GM19397 (cell line): ENCODE measurements around the gene TBCD.

Experiments used
- ATAC-seq: cut with Tn5 transposase; IDR thresholded peaks from one replicate; pipeline ENCODE4 v1.9.1; 2021; ENCODE audit warnings: mild to moderate bottlenecking, moderate library complexity; ENCODE audit not compliant: unreplicated experiment

TBCD gene

DNA sequence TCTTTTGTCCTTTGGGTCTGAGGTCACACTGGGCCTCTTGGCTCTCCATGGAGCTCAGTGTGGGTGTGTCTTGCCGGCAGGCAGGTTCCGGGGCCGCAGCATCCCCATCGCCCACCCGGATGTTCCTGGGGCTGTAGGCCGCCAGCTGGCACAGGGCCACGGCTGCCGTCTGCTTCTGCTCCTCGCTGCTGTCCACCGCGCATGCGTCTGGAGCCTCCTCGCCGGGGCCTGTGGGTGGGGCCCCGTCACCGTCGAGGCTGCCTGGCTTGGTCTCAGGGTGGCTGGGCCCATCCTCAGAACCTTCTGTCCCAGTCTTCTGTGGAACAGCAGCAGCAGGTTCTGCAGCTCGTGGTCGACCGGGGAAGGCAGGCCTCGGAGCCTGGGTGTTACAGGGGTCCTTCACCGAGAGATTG lies 78.4 kb downstream of the TBCD start:
- no peak for ATAC-seq

DNA sequence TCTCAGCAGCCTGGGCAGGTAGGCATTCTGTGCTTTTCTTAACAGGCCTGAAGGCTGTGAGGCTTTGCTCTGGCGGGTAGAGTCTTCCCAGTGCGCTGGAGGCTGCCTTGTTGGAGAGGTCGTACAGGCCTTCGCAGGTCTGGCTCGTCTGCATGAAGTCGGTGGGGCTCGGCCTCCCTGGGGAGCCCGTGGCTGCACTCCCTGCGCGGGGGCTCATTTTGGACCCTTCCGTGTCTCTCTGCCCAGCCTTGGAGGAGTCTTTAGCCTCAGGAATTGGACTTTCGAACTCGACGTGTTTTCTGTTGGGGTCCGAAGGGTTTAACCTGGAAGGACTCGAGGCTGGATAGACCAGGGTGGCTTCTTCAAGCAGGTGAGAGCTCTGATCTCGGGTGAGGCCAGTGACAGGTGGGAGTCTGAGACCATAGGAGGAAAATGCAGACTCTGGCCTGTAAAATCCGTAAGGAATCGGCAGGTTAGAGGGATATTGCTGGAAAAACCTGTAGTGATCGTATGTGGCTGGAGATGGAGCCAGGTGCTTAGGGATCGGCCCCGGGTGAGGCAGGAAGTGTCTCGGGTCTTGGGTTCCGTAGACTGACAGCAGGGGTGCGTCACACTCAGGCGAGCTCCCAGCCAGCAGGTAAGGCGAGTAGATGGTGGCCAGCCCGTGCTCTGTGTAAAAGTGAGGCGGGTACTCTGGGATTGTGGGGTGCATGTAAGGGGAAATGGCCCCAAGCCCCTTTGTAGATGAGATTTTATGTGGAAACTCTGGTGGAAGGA lies 79.4 kb downstream of the TBCD start:
- ATAC-seq = no peak

DNA sequence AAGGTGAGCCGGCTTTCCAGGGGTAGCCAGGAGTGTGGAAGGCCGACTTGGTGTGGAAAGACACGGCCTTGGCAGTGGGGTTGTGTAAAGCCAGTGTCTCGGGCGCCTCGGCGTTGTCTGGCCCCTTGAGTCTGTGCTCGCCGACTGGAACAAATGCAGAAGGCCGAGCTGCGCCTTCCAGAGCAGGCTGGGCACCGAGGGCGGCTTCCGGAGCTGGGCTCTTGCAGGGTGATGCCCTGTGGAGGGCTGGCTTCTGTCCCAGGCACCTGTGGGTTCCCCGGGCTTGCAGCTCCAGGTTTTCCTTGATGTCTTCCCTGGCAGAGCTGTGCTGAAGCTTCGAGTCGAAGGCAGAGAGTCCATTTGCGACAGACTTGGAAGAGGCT lies 79.9 kb downstream of the TBCD start:
- ATAC-seq = no peak

DNA sequence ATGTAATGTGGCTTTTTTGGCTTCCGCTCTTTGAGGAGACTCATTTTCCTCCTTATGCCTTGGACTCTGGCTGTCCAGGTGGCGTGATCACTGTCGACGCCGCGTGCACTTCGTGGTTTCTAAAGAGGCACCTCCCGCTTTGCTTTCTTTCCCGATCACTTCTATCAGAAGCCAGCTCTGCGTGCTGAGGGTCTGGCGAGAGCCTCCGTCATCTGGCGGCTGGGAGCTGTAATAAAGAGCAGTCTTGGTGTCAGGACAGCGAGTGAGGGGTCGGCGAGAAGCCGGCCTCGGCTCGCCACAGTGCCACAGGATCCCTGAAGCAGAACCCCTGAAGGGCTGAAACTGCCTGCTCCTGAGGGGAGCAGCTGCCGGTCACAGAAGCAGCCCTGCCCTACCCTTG lies 80.5 kb downstream of the TBCD start:
- ATAC-seq = no peak

DNA sequence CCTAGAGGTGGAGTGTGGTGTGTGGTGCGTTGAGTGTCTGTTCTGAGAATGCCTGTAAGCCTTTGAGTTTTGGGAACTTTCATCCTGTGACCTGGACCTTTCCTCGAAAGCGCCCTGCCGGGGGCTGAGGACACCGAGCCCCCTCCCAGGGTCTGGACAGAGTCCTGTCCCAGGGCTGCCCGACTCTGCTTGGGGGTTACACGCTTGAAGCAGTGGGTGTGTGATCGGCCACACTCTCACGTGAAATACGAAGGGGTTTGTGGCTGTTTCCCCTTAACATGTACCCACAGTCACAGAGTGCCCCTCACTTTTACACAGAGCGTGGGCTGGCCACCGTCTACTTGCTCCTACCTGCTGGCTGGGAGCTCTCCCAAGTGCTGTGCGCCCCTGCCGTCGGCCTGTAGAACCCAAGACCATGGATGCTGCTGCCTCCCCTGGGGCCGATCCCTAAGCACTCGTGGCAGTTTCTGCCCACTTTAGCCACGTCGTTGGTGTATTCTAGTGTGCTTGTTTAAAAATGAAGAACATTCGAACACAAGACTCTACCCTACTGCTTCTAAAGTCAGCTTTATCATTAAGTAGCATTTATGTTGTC lies 81.1 kb downstream of the TBCD start:
- ATAC-seq = no peak

DNA sequence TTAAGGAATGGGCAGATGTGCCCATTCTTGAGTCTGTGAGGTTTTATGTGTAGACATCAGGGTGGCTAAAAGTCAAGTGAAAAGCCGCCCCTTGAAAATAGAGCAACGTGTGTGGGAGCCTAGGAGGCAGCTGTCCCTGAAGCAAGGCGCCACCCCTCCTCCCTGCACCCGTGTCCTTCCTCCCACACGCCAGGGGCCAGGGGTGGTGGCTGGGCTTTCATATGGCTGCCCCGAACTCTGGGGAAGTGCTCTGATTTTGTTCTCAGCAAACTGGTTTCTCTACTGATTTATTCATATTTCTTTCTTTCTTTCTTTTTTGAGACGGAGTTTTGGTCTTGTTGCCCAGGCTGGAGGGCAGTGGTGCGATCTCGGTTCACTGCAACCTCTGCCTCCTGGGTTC lies 83.3 kb downstream of the TBCD start:
- no peak for ATAC-seq

DNA sequence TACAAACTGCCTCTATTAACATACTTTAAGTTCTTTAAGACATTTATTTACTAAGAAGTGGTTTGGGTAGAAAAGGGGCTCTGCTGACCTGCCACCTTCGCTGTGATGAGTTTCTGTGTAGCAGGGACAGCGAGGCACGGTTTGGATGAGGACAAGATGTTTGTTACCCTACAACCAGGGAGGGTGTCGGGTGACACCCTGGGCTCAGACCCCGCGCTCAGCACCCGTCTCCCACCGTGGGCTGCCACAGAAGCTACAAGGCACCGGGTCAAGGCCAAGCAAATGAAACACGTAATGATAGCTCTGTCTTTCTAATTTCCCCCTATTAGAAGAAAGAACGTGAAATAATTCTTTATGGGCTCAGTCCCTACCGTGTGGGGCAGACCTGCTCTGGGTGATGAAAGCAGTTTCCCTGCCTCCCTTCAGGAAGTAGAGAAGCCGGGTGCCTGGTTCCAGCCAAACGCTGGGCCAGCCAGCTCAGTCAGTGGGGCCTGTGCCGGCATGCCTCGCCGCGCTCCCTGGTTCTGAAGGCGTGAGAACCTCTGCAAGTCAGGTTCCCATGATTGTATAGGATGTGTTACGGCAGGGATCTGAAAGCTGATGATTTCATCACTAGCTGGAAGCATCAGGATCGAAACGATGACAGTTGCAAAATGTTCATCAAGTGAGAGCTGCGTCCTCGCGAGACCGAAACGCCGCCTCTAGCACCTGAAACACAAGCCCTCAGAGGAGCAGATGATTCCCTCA lies 84.1 kb downstream of the TBCD start:
- no peak for ATAC-seq

DNA sequence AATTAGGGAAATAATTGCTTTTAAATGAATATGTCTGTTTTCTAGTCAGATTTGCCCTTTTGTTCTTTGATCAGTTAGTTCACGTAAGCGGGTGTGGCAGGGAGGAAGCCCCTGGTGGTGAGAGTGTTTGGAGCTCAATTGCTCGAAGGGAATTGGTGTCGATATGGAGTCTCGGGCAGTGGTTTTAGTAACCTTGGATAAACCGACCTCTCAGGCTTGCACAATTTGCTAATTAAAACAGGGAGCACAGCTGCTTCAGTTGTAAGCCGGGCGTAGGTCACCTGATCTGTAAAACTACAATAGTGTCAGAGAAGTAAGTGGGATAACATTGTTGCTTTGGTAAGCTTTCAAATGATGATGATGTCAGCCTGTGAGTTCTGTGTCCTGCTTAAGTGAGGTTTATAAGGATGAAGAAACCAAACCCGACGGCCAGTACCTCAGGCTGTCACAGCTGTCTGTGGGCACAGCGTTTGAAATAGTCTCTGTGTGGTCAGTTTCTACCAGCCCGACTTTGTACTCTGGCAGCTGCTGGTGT lies 85.0 kb downstream of the TBCD start:
- no peak for ATAC-seq

DNA sequence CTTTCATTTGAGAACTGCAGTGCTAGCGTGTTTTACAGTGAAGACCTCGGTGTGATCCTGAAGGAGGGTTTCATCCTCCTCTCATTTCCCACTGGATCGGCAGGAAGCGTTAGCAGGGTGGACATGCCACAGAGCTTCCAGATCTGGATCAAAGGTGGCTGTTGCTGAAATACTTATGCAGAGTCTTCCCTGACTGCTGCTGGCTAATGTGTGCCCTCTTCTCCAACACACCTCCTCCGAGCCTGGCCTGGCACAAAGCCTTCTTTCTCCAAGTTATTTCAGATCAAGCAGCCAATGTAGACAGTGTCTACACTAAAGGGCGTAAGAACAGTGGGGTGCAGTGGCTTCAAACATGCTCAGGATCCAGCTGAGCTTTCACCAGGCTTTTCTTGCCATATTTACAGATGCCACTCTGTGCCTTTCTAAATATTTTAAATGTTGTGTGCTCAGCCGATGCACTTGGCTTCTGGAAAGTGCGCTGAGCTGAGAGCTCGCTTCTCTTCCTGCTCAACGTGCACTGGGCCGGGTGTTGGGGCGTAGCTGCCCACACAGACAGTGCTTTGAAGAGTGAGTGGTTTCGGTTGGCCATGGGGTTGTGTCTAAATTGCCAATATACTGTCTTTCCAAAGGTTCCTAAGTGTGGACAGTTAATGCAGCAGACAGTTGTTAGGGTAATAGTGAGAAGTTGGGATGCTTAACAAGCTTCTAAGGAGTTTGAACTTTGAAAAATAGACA lies 85.9 kb downstream of the TBCD start:
- no peak for ATAC-seq

DNA sequence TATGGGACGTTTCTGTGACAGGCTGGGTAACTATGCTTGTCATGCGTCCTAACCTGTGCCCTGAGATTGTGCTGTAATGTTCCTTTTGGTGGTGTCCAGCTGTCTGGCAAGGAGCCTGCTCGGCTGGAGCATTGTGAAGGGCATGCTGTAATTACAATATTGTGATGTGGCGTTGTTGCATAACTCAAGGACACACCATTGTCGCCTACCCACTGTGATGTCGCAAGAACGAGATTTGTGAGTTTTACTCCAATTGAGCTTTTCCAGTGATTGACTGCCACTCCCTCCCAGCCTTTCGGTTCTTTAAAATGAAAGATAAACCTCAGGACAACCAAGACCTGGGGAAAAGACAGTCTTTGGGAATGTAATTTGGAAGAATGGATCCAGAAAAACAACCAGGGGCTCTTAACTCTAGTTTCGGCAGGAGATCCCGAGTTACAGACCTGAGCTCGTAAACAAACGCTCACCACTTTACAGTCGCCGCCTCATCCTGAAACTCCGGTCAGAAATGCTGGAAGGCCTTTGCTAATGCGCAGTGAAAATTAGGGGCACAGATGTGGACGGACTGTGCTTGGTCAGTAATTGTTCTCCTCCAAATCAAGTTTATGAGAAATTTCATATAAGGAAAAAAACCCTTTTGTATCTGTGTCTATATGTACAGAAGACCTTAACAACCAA lies 86.7 kb downstream of the TBCD start:
- ATAC-seq = no peak

DNA sequence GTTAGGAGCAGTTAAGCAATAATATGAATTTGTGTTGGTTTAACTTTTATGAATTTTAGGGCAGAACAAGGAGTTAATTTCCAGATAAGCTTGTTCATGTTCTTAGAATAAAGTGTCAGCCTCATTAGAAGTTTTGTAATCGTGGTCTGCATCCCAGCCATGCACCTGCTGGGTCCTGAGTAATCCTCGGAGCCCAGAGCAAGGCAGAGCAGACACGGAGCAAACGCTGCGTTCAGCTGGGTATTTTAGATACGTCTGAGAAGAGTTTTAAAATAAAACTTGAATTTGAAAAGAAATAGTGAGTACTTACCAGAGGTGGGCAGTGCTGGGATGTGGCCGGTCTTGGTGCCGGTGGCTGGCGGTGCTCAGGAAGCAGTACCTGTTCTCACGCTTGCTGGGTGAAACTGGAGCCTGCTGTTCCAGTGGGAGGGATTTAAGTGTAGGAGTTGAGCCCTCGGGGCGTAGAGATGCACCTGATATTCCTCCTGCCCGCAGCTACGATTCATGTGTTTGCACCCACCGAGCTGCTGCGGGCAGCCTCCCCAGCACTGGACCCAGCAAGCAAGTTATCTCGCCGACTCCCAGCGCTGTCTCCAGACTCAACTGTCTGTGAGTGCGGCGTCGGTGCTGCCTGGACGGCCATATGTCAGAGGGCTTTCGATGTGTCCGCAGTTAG lies 87.9 kb downstream of the TBCD start, which contains the start of gene ZNF750:
Gene ZNF750, minus strand, starts transcription at position 406 of the 676 bp plus-strand sequence. CDS start 7,568 bp downstream, outside the sequence.
- no peak for ATAC-seq

DNA sequence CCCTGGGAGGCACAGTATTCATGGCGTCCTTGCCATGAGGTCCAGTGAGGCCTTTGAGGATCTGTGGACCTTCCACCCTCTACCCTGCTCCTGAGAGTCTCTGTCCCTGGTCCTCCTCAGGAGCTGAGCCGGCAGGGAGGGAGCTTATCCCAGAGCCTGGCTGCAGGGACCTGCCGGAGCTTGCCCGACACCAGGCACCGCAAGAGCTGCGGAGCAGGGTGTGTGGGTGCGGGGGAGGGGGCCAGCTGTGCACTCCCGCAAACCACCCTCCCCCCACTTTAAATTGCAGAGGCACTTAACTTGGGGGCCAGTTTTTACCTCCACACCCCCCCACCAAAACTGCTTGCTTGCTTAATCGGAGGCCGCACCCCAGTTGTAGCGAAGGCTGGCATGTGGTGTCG lies 88.6 kb downstream of the TBCD start:
- no peak for ATAC-seq

DNA sequence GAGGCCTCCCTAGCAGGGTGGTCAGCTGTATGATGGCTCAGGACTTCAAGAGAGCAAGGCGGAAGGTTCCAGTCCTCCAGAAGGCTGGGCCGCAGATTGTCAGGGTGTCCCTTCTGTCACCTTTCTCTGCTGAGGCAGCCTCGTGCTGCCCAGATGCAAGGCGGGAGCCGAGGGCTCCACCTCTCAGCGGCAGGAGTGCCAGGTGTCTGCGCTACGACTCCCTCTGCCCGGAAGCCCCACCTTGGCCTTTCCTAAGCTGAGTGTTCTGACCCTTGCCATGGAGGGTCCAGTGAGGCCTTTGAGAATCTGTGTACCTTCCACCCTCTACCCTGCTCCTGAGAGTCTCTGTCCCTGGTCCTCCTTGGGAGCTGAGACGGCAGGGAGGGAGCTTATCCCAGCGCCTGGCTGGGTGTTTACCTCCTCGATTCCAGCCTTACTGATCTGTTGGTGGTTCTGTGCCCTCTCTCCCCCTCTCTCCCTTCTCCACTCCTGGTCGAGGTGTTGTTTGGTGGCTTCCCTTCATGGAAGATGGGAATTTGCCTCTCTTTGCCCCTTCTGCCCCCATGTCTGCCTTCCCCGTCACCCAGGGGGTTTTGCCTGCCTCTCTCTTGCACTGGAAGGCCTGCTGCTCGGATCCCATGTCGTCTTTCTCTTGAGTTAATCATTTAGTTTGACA lies 90.2 kb downstream of the TBCD start:
- ATAC-seq = no peak

DNA sequence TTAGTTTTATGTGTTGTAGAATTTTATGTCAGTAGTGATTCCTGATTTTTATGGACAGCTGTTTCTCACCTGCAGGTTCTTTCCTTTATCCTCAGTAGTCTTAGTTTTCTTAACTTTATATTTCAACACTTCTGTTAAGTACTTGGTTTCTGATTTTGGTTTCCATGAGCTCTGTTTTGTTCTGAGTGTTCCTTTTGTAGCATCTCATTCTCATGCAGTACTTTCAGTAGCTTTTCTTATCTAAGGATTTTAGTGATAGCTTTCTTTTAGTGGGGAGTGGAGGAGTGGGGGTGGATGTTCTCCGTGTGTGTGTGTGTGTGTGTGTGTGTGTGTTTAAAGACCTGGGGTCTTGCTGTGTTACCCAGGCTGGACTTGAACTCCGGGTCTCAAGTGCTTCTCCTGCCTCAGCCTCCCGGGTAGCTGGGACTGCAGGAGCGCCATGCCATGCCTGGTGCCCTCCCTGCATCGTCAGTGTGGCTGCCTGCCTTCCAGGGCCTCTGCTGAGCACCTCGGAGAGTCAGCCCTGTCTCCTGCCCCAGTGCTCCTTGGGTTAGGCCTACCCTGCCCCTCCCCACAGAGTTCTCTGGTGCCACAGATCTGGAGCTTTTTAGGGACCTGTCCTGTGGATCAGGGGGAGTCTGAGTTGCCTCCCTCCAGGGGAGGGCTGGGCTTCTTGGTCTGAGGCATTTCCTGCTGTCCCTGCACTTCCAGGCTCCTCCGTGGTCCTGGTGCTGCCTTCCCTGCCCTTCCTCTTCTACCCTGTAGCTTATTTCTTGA lies 92.2 kb downstream of the TBCD start:
- ATAC-seq = no peak

DNA sequence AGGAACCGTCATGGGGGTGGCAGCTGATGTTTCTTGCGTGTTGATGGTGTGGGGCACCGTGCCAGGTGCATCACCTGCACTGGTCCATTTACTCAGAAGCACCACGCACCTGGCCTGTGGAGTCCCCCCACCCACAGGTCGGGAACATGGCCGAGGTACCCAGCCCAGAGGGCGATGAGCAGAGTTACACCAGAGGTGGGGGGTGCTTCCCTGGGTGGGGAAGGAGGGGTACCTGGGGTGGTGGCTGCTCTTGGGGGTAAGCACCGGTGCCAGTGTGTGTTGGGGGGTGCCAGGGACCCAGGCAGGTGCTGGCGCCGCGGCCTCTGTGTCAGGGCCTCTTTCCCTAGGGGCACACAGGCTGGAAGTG lies 92.9 kb downstream of the TBCD start:
- ATAC-seq = no peak

DNA sequence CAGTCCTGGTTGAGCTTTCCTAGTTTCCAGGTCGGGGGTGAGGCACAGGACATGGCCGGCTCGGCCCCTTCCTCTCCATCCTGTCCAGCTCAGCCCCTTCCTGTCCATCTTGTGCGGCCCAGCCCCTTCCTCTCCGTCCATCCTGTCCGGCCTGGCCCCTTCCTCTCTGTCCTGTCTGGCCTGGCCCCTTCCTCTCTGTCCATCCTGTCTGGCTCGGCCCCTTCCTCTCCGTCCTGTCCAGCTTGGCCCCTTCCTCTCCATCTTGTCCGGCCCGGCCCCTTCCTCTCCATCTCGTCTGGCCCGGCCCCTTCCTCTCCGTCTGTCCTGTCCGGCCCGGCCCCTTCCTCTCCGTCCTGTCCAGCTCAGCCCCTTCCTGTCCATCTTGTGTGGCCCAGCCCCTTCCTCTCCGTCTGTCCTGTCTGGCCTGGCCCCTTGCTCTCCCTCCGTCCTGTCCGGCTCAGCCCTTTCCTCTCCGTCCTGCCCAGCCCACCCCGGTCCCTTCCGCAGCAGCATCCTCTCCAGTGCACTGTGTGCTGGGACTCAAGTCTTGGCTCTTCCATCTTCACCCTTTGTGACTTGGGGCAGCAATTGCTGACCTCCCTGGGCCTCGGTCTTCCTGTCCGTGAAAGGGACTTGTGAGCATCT lies 93.4 kb downstream of the TBCD start:
- ATAC-seq = no peak

DNA sequence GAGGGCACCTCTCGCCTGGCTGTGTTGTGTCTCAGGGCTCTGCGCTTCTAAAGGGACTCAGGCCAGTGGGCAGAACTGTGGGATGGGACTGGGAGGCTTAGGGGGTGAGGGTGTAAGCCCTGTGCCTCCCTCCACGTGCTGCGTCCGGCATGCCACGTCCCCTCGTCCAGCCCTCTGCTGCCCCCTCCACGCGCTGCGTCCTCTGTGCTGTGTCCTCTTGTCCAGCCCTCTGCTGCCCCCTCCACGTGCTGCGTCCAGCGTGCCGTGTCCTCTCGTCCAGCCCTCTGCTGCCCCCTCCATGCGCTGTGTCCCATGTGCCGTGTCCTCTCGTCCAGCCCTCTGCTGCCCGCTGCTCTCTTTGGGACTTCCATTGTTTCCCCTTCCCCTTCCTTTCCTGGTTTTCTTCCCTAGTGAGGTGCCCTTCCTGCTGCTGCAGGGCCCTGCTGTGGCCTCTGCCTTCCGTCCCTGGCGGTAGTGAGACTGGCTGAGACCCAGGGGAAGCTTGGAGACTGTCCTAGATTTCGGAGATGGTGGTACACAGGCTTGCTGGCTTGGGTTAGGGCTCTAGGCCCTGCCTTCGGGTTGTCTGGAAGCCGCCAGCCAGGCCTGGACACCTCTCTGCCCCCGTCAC lies 94.3 kb downstream of the TBCD start:
- no peak for ATAC-seq
